ENCODE results near the gene KLC4.
A peak's percentile ranks its signal among the peaks of the same experiment; 100 is the strongest.

KLC4 gene

DNA sequence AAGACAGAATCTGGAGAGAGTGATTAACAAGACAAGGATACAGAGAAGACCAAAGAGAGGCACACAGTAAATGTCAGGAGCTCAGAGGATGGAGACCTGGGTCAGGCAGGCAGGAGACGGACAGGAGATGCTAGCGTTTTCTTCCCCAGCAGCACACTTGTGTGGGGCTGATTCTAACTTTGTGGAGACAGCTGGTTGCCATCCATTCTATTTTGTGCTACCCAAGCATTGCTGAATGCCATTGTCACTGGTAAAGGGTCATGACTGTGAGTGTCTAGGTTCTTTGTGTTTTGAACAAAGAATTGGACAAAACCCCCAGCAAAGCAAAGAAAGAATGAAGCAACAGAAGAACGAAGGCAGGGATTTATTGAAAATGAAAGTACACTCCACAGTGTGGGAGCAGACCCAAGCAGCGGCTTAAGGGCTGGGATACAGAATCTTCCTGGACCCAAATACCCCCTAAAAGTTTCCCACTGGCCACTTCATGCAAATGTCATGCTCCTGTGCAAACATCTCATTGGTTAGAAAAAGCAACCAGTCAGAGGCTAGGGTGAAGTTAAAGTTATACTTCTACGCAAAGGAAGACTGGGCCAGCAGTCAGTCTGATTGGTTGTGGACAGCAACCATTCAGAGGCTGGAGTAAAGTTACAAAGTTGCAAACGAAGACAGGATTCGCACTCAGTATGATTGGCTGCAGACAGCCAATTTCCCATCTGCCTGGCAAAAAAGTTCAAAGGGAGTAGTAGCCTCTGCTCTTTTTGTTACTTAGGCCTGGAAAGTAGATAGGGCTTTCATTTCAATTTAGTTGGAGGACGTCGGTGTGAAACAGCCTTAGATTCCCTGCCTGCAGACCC lies 34.2 kb downstream of the KLC4 start:
- H3K4me3 ChIP-seq (ENCODE audit: low read depth, low read length), result no peak overlapping the region
- no peak for TF ChIP-seq CTCF (IDR thresholded peaks at IDR 0.05; ENCODE audit: control insufficient read depth, extremely low read depth, insufficient read depth)
- DNase-seq (ENCODE audit: low read depth), result no peak

- H3K4me3 ChIP-seq (ENCODE audit: low read depth, low read length), result no peak overlapping the region
- no peak for TF ChIP-seq CTCF (IDR thresholded peaks at IDR 0.05; ENCODE audit: control insufficient read depth, extremely low read depth, insufficient read depth)
Observed at GRCh38 chr6:43095939-43096338, 36.5 kb downstream of the KLC4 start.

DNA sequence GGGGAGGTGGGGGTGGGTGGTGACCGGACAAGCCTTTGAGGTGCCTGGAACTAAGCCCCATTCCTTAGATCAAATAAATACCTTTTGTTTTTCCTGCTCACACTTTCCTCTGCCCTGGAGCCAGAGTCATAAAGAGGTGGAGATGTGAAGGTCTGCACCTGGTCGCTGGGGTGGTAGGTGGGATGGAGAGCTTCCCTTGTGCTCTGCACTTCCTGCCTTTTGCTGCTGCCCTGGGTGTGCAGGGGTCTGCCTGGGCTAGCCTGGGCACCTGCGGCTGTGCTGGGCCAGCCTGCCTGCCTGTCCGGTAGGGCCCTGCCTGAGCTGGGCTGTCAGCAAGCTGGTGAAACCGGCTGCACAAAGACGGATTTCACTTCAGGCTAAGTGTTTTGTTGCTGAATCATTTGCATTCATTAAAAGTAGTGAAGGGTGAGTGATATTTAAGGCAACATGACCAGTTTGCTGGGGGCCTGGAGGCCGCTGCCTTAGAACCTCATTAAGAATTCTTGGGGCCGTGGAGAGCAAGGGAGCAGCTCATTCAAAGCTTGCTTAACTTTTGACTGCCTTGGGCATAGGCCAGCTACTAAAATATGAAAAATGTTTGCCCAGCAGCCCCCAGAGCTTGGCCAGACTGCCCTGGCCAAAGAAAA lies 37.1 kb downstream of the KLC4 start:
- no peak overlapping the region for H3K4me3 ChIP-seq (ENCODE audit: low read depth, low read length)
- DNase-seq (ENCODE audit: low read depth), result peak; percentile 46
- TF ChIP-seq CTCF (IDR thresholded peaks at IDR 0.05; ENCODE audit: control insufficient read depth, extremely low read depth, insufficient read depth), result no peak

More at GRCh38 chr6:43095939-43096338, 36.5 kb downstream of the KLC4 start:
- no peak for DNase-seq (ENCODE audit: low read depth)

- no peak overlapping the region for H3K4me3 ChIP-seq (ENCODE audit: low read depth, low read length)
- TF ChIP-seq CTCF (IDR thresholded peaks at IDR 0.05; ENCODE audit: control insufficient read depth, extremely low read depth, insufficient read depth), result no peak
- no peak for DNase-seq (ENCODE audit: low read depth)
Observed at GRCh38 chr6:43097098-43097489, 37.7 kb downstream of the KLC4 start.

- no peak for TF ChIP-seq CTCF (IDR thresholded peaks at IDR 0.05; ENCODE audit: control insufficient read depth, extremely low read depth, insufficient read depth)
- no peak overlapping the region for H3K4me3 ChIP-seq (ENCODE audit: low read depth, low read length)
- no peak for DNase-seq (ENCODE audit: low read depth)
Observed at GRCh38 chr6:43097502-43097901, 38.1 kb downstream of the KLC4 start.

DNA sequence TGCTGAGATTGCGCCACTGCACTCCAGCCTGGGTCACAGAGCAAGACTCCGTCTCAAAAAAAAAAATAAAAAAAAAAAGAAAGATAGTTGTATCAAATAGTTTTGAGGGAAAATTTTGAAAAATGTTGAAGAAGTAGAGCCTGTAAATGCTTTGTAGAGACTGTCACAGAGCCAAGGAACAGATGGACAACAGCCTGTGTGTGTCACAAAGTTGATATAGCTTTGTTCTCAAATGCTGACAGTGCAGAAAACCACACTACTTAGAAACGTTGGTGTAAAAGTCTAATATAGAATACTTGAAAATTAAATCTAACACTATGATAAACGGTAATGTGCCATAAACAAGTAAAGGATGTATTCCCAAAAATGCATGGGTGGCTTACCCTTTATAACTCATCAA lies 42.1 kb downstream of the KLC4 start:
- H3K4me3 ChIP-seq (ENCODE audit: low read depth, low read length), result no peak overlapping the region
- no peak for DNase-seq (ENCODE audit: low read depth)
- TF ChIP-seq CTCF (IDR thresholded peaks at IDR 0.05; ENCODE audit: control insufficient read depth, extremely low read depth, insufficient read depth), result no peak

Measured in LNCaP clone FGC (cell line).